SJSA1 (cell line): ENCODE data around the gene SMIM12. TPM values are rescaled to one million over a fixed set of nuclear protein-coding genes. Genes with fewer than 3 reads are reported as not detected.

ENCODE experiments used
- DNase-seq, 2 experiments: peaks; one replicate each; pipeline ENCODE4 v3.0.0-alpha.2; 2015 to 2020; ENCODE audit warnings: low spot score in 2 of 2, low read depth in 1 of 2
- H3K27ac ChIP-seq: fragments of 250-450 bp; sonication (Bioruptor Pico); 2 replicates; pipeline ENCODE4 v1.5.1; 2020; ENCODE audit warnings: mild to moderate bottlenecking, moderate library complexity
- H3K27me3 ChIP-seq: fragments of 250-450 bp; sonication (Bioruptor Pico); replicated peaks from 2 replicates; pipeline ENCODE4 v1.5.1; 2020; ENCODE audit warnings: mild to moderate bottlenecking, moderate library complexity
- H3K36me3 ChIP-seq: fragments of 250-450 bp; sonication (Bioruptor Pico); 2 replicates; pipeline ENCODE4 v1.5.1; 2020; ENCODE audit warnings: mild to moderate bottlenecking
- H3K4me1 ChIP-seq: fragments of 250-450 bp; sonication (Bioruptor Pico); replicated peaks from 2 replicates; pipeline ENCODE4 v1.6.1; 2021; ENCODE audit warnings: mild to moderate bottlenecking
- H3K4me3 ChIP-seq: fragments of 250-450 bp; sonication (Bioruptor Pico); 2 replicates; pipeline ENCODE4 v1.5.1; 2020; ENCODE audit warnings: mild to moderate bottlenecking
- H3K9me3 ChIP-seq: fragments of 250-450 bp; sonication (Bioruptor Pico); replicated peaks from 2 replicates; pipeline ENCODE4 v1.5.1; 2020; ENCODE audit warnings: mild to moderate bottlenecking
- total RNA-seq: library from RNA; depleted of rRNA; stranded (reverse); fragments of >200 nt; shearing (Covaris generic); gene quantifications from 2 replicates; pipeline ENCODE4 v1.2.3, GENCODE V29; 2014; rRNA removed

Gene SMIM12, protein sequence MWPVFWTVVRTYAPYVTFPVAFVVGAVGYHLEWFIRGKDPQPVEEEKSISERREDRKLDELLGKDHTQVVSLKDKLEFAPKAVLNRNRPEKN
- total RNA-seq: 27.7 and 41.5 TPM in 2 replicates

DNA sequence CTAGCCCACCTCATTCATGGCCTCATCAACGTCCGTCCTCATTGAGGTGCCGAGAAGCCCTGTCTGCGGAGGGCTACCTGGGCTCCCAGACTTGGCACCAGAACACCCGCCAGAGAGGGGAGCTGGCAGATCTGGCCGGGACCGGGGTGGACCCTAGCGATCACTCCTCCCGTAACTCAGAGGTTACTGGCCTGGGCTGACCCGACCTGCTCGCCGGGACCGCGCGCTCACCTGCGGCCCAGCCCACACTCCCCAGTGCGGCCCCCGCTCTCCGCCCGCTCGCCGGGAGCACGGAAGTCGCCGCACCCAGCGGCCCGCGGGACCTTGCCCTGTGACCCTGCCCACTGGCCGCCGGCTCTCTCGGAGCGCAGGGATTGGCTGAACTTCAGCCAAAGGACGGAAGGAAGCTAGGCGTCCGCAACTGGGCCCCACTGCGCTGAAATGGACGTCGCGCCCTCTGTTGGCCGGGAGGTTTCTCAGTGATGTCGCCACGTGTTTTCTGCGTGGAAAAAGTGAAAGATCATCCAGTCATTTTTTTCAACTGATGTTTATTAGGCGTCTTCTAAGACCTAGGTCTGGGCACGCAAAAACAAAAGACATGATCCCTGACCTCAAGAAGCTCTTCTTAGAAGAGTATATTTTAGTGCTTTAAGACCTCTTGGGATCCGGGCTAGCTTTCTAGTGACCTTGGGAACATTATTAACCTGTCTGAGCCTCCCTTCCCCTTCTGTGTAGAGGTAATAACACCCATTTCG, at the start of gene SMIM12:
Gene SMIM12, minus strand, starts transcription at position 304 of the 755 bp plus-strand sequence. CDS start 3,772 bp downstream, outside the sequence.
- H3K9me3 ChIP-seq: no peaks in the 10 kb centered on the region
- peak within 1 kb of the TSS; percentile 91 for H3K4me3 ChIP-seq
- H3K36me3 ChIP-seq: peaks cover 34% of the 10 kb centered on the region
- H3K27ac ChIP-seq: peak within 1 kb of the TSS; percentile 31
- DNase-seq: peak; percentile 85 to 93
- H3K27me3 ChIP-seq: no peaks in the 10 kb centered on the region; the same call in 1 of the 2 replicates
- peaks cover 17% of the 10 kb centered on the region; the same call in 1 of the 2 replicates for H3K4me1 ChIP-seq

DNA sequence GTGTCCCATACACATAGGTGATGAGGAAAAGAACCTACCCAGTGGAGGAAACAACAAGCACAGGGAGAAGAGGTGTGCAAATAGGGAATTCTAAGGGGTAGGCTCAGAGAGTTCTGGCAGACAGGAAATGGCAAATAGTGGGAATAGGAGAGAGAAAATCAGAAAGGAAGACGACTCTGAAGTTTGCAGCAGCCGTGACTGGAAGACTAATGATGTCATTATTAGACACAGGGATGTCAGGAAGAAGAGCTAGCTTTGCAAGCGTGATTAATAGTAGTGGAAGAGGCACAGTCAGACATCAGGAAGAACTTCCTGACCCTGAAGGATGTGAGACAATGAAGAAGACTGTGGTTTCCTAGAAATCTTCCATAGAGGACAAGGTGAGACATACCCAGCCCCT, 48.8 kb upstream of the SMIM12 start:
- H3K4me1 ChIP-seq: no peaks in the 10 kb centered on the region
- H3K27me3 ChIP-seq: peaks cover 4% of the 10 kb centered on the region; the same call in 1 of the 2 replicates
- H3K27ac ChIP-seq: no peak overlapping the region
- no peaks in the 10 kb centered on the region for H3K9me3 ChIP-seq
- DNase-seq: no peak
- H3K36me3 ChIP-seq: no peaks in the 10 kb centered on the region
- H3K4me3 ChIP-seq: no peak overlapping the region

DNA sequence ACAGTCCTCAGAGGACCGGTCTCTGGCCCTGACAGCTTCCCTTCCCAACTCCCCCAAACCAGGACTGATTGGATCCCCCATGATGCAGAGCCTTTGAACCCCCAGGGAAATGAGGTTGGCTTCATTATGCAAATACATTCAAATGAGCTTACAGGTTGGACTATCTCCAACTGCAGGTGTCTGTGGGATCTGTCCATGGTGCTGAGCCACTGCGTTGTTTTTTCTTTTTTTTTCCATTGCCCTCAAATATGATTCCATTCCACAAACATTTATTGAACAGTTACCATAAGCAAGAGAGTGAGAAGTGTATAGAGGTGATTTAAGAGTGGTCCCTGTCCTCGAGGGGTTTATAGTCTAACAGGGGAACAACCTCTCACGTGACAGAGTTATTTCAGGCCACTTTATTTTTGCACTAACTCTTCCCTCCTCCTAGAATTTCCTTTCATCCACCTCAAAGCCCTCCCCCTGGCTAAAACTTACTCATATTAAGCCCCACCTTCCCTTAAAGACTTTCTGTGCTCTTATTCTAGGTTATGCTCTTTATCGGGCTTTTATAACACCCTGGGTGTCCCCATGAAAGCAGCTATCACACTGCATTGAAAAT, 48.0 kb upstream of the SMIM12 start:
- Histone ChIP-seq H3K4me3 (no peak overlapping the region), H3K27me3 (peaks cover 7% of the 10 kb centered on the region), H3K9me3 (no peaks in the 10 kb centered on the region), H3K27ac (no peak overlapping the region), H3K36me3 (no peaks in the 10 kb centered on the region), H3K4me1 (no peaks in the 10 kb centered on the region)
- DNase-seq: no peak

DNA sequence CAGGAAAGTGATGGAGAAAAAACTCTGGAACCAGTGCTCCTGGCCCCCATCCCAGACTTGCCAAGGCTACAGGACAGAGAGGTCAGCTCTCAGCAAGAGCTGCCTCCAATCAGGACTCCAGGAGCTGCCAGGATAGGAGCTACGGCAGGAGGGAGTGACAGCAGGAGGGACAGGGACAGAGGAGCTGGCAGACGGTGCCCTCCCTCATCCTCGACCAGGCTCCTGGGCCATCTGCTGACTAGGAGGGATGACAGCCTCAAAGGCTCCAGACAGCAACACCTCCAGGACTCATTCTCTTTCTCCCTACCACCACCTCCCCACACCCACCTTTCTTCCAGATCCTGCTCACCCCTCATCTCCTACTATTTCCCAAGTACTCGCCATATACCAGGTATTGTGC, 47.2 kb upstream of the SMIM12 start:
- Histone ChIP-seq H3K9me3 (no peaks in the 10 kb centered on the region), H3K27ac (no peak overlapping the region), H3K27me3 (peaks cover 10% of the 10 kb centered on the region), H3K4me1 (no peaks in the 10 kb centered on the region), H3K4me3 (no peak overlapping the region), H3K36me3 (no peaks in the 10 kb centered on the region)
- DNase-seq: no peak

DNA sequence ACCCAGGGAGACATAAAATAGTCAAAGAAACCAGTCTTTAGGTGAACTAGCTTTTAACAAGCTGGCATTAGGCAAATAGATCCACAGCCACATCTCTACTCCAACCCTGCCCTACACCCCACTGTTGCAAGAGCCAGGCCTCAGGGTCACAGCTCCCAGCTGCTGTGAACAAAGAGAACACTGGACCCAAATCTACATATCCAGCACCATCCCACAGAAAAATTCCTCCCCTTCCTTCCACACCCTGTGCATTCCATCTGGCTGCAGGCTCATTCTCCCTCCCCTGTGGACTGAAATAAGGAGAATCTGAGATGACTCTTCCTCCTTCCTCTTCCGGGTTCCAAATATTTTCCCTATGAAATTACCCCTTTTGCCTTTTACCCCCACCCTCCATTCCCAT, 46.7 kb upstream of the SMIM12 start:
- Histone ChIP-seq H3K4me3 (no peak overlapping the region), H3K4me1 (no peaks in the 10 kb centered on the region), H3K27me3 (peaks cover 15% of the 10 kb centered on the region), H3K9me3 (no peaks in the 10 kb centered on the region), H3K27ac (no peak overlapping the region), H3K36me3 (no peaks in the 10 kb centered on the region)
- DNase-seq: no peak

DNA sequence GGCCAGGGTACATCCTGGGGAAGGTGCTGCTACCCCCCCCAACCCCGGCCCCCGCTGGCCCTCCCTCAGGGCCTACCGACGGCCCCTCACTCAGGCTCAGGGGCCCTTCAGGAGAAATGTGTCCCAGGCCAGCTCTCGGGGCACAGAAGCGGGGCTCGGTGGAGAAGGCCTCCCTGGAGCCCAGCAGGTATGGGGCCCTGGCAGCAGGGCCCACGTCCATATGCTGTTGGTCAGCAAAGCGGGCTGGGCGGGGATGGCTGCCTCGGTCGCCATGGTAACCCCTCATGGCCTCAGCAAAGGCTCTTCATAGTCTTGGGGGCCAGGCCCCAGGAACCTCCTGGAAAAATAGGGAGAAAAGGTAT, 45.5 kb upstream of the SMIM12 start:
- Histone ChIP-seq H3K27ac (no peak overlapping the region), H3K27me3 (peaks cover 22% of the 10 kb centered on the region), H3K4me3 (no peak overlapping the region), H3K36me3 (no peaks in the 10 kb centered on the region), H3K9me3 (no peaks in the 10 kb centered on the region), H3K4me1 (no peaks in the 10 kb centered on the region)
- DNase-seq: no peak

DNA sequence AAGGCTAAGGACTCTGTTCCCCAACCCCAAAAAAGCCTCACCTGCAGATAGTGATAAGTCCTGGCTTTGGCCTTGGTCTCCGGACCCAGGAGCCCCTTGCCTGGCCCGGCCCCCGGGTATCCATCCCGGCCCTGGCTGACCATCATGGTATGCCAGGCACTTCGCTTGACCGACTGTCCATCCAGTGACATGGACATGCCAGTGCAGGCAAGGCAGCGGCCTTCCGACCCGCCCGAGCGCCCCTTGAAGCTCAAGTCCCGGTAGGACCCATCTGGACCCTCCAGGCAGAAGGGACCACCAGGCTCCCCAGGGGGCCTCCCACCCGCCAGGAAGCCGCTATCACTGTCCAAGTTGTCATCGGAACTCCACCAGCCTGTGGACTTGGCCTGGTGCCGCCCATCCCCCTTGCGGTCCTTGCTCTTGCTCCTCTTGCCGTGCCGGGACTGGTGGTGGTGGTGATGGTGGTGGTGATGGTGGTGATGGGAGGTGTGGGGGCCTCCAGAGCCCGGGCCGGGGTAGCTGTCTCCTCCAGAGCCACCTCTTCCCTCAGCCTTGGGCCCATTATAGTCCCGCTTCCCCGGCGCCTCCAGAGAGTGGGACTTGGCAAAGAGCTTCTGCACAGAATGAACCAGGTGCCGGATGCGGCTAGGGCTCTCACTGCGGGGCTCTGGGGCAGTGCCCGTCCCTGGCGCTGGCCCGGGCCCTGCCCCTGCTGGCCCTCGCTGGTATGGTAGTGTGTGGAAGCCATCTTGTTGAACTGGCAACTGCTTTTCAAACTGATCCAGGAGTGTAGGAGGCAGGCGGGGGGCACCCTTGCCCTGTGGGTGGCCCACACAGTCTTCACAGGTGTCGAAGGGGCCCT, 44.9 kb upstream of the SMIM12 start:
- no peaks in the 10 kb centered on the region for H3K4me1 ChIP-seq
- no peaks in the 10 kb centered on the region for H3K9me3 ChIP-seq
- H3K36me3 ChIP-seq: no peaks in the 10 kb centered on the region
- no peak overlapping the region for H3K4me3 ChIP-seq
- no peak overlapping the region for H3K27ac ChIP-seq
- DNase-seq: no peak
- peaks cover 22% of the 10 kb centered on the region for H3K27me3 ChIP-seq

DNA sequence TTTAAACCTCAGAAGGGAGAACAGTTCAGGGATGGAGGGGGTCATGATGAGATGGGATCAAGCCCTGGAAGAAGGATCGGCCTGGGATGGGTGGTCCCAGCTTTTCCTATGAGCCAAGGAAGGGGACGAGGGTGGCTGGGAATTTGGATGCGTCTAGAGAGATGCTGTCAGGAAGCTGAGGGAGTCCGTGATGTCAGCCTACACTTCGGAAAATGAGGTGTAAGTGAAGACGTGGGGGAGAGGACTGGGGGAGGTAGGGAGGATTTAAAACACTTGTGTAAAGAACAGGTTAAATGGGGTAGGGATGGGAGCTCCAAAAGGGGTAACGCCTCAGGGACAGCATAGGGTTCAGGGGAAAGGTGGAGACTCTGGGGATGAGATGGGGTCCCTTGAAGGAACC, 42.4 kb upstream of the SMIM12 start:
- H3K4me1 ChIP-seq: no peaks in the 10 kb centered on the region
- no peak overlapping the region for H3K4me3 ChIP-seq
- DNase-seq: peak in 1 of 2 experiments; percentile 10
- no peaks in the 10 kb centered on the region for H3K36me3 ChIP-seq
- H3K27ac ChIP-seq: no peak overlapping the region
- H3K9me3 ChIP-seq: no peaks in the 10 kb centered on the region
- peaks cover 27% of the 10 kb centered on the region for H3K27me3 ChIP-seq

DNA sequence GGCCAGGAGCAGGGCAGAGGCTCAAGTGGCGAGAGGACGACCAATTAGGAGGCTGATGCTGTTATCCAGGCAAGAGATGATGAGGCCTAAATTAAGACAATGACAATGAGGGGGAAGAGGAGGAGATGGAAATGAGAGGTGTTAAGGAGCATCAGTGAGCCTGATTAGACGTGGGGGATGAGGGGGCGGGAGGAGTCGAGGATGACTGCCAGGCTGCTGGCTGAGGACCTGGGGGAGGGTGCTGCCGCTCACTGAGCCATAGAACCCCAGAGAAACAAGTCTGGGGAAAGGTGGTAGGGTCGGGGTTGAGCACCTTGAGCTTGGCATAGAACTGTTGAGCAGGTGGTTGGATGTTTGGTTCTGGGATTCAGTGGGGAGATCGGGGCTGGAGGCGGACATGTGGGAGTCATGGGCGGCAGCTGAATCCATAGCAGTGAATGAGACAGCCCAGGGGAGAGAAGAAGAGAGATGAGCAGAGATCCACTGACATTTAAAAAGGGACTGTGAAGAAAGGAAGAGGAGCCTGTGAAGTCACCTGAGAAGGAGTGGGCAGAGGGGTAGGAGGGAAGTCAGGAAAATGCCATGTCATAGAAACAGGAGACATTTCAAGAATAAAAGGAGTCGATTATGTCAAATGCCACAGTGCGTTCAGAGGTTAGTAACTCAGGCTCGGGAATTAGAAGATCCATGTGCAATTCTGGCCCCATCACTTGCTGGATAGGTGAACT, 41.4 kb upstream of the SMIM12 start:
- H3K4me3 ChIP-seq: no peak overlapping the region
- H3K4me1 ChIP-seq: no peaks in the 10 kb centered on the region
- H3K27ac ChIP-seq: no peak overlapping the region
- H3K36me3 ChIP-seq: no peaks in the 10 kb centered on the region
- DNase-seq: no peak
- H3K27me3 ChIP-seq: peaks cover 27% of the 10 kb centered on the region
- no peaks in the 10 kb centered on the region for H3K9me3 ChIP-seq

DNA sequence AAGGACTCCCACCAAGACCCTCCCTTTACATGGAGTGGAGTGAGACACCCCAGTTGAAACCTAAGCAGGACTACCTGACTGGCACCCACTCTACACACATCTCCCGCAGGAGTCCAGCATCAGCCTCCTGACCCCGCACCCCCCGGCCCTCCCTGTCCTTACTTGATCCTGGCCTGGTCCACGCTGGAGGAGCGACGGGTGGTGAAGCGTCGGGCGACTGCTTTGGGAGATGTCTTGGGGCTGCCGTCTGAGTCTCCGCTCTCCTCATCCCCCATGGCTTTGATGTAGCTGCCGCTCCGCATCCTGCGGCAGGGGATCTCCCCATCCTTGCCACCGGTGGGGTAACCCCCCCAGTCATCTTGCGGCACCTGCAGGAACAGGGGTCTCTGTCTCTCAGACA, 40.4 kb upstream of the SMIM12 start:
- no peaks in the 10 kb centered on the region for H3K36me3 ChIP-seq
- H3K9me3 ChIP-seq: no peaks in the 10 kb centered on the region
- no peak overlapping the region for H3K27ac ChIP-seq
- H3K27me3 ChIP-seq: peaks cover 27% of the 10 kb centered on the region
- DNase-seq: no peak
- H3K4me1 ChIP-seq: no peaks in the 10 kb centered on the region
- no peak overlapping the region for H3K4me3 ChIP-seq

DNA sequence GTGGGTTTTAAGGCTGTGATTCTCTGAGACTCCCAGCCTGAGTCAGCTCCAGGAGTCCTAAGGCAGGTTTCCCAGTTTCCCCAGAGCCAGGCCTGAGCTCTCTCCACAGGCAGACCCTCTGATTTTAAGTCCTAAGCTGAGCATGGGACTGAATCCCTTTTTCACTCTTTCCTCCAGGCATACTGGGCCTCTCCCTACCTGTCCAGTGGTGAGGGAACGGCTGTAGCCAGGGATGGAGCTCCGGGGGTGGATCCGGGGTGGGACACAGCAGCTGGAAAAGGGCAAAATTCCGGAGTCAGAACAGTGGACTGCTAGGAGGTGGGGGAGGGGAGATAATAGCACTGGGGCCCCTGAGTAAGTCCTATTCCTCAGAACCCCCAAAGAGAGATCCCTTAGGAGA, 39.9 kb upstream of the SMIM12 start:
- no peaks in the 10 kb centered on the region for H3K36me3 ChIP-seq
- no peak for DNase-seq
- H3K9me3 ChIP-seq: no peaks in the 10 kb centered on the region
- no peaks in the 10 kb centered on the region for H3K4me1 ChIP-seq
- no peak overlapping the region for H3K4me3 ChIP-seq
- peaks cover 27% of the 10 kb centered on the region for H3K27me3 ChIP-seq
- H3K27ac ChIP-seq: no peak overlapping the region

DNA sequence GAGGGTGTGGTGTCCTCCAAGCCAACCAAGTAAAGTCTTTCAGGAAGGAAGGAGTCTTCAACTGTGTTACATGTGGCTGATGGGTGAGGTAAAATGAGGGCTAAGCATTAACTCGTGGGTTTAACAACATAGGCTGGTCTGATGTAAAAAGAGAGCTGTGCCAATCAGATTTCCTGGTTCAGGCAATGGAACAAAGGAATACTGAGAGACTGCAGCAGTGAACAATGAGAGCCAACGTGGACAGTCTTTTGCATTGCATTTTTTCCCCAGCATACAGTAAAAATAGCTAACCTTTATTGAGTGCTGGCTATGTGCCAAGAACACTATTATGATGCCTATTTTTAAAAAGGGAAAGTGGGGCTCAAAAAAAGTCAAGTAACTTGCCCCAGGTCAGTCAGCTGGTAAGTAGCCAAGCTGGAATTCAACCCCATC, 38.8 kb upstream of the SMIM12 start:
- H3K9me3 ChIP-seq: no peaks in the 10 kb centered on the region
- H3K27me3 ChIP-seq: peaks cover 23% of the 10 kb centered on the region
- H3K36me3 ChIP-seq: no peaks in the 10 kb centered on the region
- no peak overlapping the region for H3K27ac ChIP-seq
- H3K4me1 ChIP-seq: no peaks in the 10 kb centered on the region
- H3K4me3 ChIP-seq: no peak overlapping the region
- no peak for DNase-seq

DNA sequence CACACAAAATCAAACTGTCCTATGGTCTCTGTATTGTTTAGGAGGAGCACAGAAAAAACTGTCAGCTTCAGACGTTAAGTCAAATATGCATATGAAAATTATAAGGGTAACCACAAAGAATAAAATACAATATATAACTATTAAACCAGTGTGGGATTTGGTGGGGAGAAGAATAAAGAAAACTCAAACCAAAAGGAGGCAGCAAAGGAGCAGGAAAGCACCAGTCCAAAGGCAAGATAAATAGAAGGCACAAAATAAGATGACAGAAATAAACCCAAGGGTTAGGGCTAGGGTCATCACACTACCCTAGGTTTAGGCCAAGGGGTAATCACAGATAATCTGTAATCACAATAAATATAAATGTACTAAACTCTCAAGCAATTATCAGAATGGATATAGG, 37.1 kb upstream of the SMIM12 start:
- no peaks in the 10 kb centered on the region for H3K9me3 ChIP-seq
- peaks cover 15% of the 10 kb centered on the region for H3K27me3 ChIP-seq
- DNase-seq: no peak
- H3K36me3 ChIP-seq: no peaks in the 10 kb centered on the region
- H3K4me3 ChIP-seq: no peak overlapping the region
- H3K27ac ChIP-seq: no peak overlapping the region
- no peaks in the 10 kb centered on the region for H3K4me1 ChIP-seq
